NCI-H69 (cell line): ENCODE data around the gene ITPR1.
A peak's percentile ranks its signal among the peaks of the same experiment; 100 is the strongest.
"Not testable (repeated sequence)": the region's sequence is repeated elsewhere in the genome, so short reads cannot be mapped to it uniquely, and the experiment has no call there.

Source experiments
- DNase-seq: peaks from one replicate; lab custom pipeline; 2025; lab: John Stamatoyannopoulos, UW

ITPR1 gene

GRCh38 chr3:4493014-4493940, at the start of gene ITPR1:
Gene ITPR1 (plus strand): TSS chr3:4493348. CDS start chr3:4516492, 23,144 bp downstream.
- peak; percentile 96 for DNase-seq

GRCh38 chr3:4447295-4447999, 45.7 kb upstream of the ITPR1 start:
- DNase-seq: no peak

GRCh38 chr3:4448187-4448586, 45.0 kb upstream of the ITPR1 start:
- no peak for DNase-seq

GRCh38 chr3:4449043-4449805, 43.9 kb upstream of the ITPR1 start:
- DNase-seq: no peak

- DNase-seq: no peak
Observed at GRCh38 chr3:4454142-4454541, 39.0 kb upstream of the ITPR1 start.

GRCh38 chr3:4456780-4457179, 36.4 kb upstream of the ITPR1 start:
- DNase-seq: not testable (repeated sequence)

DNA sequence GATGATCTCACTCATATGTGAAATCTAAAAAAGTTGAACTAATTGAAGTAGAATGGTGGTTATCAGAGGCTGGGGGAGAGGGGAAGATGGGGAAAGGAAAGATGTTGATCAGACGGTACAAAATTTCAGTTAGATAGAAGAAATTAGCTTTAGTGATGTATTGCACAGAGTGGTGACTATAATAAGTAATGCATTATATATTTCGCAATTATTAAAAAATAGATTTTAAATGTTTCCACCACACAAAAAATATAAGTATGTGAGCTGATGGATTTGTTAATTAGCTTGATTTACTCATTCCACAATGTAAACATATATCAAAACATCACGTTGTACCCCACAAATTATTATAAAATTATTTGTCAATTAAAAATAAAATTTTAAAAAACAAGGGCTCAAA, 34.2 kb upstream of the ITPR1 start:
- no peak for DNase-seq

DNA sequence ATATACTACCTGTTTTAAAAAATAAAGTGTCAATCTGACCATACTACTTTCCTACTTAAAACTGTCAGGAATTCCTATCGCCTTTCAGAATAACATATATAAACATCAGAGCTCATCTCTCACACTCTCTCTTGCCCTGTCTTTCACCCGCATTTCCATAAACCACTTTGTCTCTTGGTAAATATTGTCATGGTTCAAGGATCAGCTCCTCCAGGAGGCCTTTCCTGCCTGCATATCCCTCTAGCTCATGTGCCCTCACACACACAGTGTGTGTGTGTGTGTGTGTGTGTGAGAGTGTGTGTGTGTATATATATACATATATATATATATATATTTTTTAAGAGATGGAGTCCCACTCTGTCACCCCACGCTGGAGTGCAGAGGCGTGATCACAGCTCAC, 32.8 kb upstream of the ITPR1 start:
- no peak for DNase-seq

DNA sequence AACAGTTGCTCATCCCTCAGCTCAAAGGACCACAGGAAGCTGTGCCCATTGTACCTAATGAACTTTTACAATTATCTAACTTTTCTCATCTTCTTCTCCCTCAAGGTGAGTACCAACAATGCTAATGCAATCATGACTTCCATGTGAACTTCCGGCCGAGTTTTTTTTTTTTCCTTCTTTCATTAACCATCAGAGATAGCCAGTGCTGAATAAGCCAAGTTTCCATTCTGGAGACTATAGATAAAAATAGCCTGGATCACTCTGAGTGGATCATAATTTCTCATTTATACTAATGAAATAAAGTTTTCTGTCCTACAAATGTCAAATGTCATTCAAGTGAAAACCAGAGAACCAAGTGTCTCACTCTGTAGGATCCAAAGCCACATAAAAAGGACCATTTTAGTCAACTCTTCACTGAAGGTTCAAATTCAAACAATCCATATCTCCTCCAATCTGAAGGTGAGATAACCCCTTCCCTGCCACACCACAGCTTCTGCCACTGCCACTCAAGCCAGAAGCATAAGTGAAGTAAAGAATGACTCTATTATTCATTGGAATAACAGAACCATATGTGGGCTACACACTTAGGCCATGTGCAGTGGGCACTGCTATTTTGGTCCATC, 31.6 kb upstream of the ITPR1 start:
- DNase-seq: no peak

DNA sequence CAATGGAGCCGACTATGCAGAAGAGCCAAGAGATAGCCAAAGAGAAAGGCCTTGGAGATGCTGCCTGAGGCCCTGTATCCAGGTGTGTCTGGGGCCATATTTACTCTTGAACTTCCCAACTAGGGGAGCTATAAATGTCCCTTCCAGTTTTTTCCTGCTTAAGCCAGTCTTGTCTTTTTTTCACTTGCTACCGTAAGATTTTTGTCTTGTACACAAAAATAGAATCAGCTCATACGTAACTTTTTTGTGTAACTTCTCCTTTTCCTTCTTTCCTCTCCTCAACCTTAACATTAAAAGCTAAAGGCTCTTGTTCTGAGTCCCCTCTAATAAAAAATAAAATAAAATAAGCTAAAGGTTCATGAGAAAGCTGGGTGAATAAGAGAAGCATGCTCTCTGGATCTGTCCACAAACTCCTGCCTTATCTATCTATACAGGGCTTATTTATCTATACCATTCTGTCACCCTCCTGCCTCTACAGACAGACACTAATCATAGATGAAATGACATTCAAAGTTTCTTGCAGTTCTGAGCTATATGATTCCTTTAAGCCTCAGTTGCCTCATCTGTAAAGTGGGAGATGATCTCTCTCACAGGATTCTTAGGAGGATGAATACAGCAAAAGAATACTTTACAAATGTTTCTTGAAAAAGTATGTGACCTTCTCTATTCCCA, 30.6 kb upstream of the ITPR1 start:
- DNase-seq: no peak

GRCh38 chr3:4464576-4464975, 28.6 kb upstream of the ITPR1 start:
- DNase-seq: no peak

DNA sequence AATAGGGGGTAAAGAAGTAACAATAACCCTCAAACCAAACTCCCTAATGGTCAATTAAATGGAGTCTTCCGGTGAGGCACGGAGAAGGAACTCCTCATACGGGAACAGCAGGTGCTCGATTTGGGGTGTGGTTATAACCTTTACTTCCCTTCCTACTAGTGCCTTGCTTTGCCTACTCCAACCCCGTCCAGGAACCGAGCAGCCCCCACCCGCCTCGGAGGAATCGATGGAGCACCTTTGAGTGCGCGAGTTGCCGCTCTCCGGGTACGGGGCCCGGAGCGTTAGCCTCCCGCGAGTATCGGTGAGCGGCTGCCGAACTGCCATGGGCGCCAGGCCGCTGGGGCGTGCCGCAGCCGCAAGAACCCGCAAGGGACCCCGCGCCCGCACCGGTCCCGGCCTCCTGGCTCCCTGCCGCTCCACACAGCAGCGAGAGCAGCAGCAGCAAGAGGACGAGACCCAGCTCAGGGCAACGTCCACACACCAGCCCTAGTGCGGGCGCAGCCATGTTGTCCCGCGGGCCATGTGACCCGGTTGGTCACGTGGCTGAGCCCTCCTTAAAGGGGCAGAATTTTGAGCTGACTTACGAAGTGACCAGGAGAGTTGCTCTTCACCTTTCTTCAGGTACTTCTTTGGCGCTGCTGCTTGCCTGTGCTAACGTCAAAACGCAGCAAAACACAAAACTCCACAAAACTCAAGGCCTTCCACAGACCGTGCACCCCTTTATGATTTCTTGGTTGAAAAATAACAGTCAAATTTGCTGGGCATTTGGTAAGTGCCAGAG, 26.2 kb upstream of the ITPR1 start, which contains the start of gene SUMF1:
Gene SUMF1 (minus strand): TSS at position 529 of the 781 bp plus-strand sequence. CDS start 24 bp downstream, at position 505.
- peak; percentile 78 for DNase-seq

GRCh38 chr3:4467522-4467867, 25.7 kb upstream of the ITPR1 start:
- DNase-seq: no peak

- no peak for DNase-seq
Observed at GRCh38 chr3:4471907-4472306, 21.2 kb upstream of the ITPR1 start.

DNA sequence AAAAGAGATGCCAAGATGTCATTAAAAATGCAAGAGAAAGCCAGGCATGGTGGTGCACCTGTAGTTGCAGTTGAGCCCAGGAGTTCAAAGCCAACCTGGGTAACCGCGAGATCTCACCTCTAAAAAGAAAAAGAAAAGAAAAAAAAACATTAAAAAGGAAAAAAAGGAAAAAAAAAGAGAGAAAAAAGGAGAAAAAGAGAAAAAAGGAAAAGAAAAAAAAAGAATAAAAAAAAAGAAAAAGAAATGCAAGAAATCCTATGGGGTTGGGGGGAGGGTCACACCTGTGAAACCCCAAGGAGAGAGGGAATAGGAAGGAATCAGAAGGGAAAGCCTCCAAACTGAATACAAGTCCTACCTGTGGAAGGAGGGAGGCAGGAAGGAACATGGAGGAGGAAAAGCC, 20.8 kb upstream of the ITPR1 start:
- no peak for DNase-seq

GRCh38 chr3:4472766-4473165, 20.4 kb upstream of the ITPR1 start:
- DNase-seq: no peak

DNA sequence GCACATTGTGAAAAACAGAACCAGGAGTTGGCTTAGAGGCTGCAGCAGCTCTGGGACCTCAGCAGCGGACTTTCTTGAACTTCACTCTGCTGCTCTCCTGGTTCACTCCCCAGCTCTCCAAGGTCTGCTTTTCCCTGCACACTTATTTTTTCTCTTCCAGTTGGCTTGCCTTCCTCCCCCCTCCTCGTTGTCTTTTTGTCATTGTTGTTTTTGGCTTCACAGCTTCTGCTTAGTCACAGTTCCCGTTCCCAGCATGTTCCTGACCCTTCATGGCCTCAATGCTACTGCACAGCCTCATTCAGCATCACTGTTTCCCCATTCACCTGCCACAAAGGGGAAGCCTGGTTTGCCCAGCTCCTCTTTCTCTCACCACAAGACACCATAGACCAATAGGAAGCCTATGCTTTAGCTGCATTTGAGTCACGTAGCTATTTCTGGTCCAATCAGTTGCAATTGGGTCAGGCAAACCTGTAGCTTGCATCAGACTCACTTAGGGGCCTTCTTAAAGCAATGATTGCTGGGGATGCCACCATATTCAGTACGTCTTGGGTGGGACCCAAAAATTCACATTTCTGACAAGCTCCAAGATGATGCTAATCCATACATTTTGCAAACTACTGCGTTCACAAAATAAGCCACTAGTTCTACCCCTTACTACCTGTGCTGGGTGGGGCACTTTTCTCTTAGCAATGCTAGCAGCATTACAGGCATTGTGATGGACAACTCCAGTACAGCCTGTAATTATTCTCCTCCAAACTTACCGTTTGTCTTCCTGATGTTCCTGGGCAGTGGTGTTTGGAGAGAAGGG, 18.3 kb upstream of the ITPR1 start:
- DNase-seq: no peak

GRCh38 chr3:4475804-4476203, 17.3 kb upstream of the ITPR1 start:
- no peak for DNase-seq

- no peak for DNase-seq
Observed at GRCh38 chr3:4476496-4476895, 16.7 kb upstream of the ITPR1 start.

- no peak for DNase-seq
Observed at GRCh38 chr3:4478261-4478660, 14.9 kb upstream of the ITPR1 start.
